HG02763 (cell line): ENCODE results near the gene NXN.
"Not testable (repeated sequence)": the region's sequence is repeated elsewhere in the genome, so short reads cannot be mapped to it uniquely, and the experiment has no call there.

ENCODE experiments used
- ATAC-seq: cut with Tn5 transposase; IDR thresholded peaks from one replicate; pipeline ENCODE4 v1.9.1; 2021; ENCODE audit warnings: mild to moderate bottlenecking, moderate library complexity; ENCODE audit not compliant: unreplicated experiment

The NXN gene

GRCh38 chr17:867896-868489 is 111.6 kb downstream of the NXN start:
- no peak for ATAC-seq

GRCh38 chr17:867238-867637 is 112.3 kb downstream of the NXN start:
- ATAC-seq, result not testable (repeated sequence)

- ATAC-seq, result no peak
These were observed 112.9 kb downstream of the NXN start for GRCh38 chr17:866568-867103.

GRCh38 chr17:864315-864714 is 115.3 kb downstream of the NXN start:
- ATAC-seq, result no peak

- ATAC-seq, result no peak
These were observed 115.7 kb downstream of the NXN start for GRCh38 chr17:863880-864279.

GRCh38 chr17:862582-862981 is 117.0 kb downstream of the NXN start:
- ATAC-seq, result no peak

GRCh38 chr17:861364-861763 is 118.2 kb downstream of the NXN start:
- no peak for ATAC-seq

GRCh38 chr17:860805-861204 is 118.8 kb downstream of the NXN start:
- no peak for ATAC-seq

GRCh38 chr17:859824-860195 is 119.8 kb downstream of the NXN start:
- ATAC-seq, result no peak

GRCh38 chr17:859061-859823 is 120.3 kb downstream of the NXN start:
- no peak for ATAC-seq

GRCh38 chr17:856149-856548 is 123.4 kb downstream of the NXN start:
- ATAC-seq, result no peak

GRCh38 chr17:855569-855968 is 124.0 kb downstream of the NXN start:
- ATAC-seq, result no peak

- not testable (repeated sequence) for ATAC-seq
These were observed 126.7 kb downstream of the NXN start for GRCh38 chr17:852850-853249.

- ATAC-seq, result no peak
These were observed 127.2 kb downstream of the NXN start for GRCh38 chr17:852349-852748.

GRCh38 chr17:851924-852323 is 127.7 kb downstream of the NXN start:
- ATAC-seq, result no peak

GRCh38 chr17:850851-851763 is 128.5 kb downstream of the NXN start:
- no peak for ATAC-seq

GRCh38 chr17:850086-850850 is 129.3 kb downstream of the NXN start:
- no peak for ATAC-seq

- ATAC-seq, result no peak
These were observed 131.2 kb downstream of the NXN start for GRCh38 chr17:848402-848801.

GRCh38 chr17:846901-847843 is 132.4 kb downstream of the NXN start:
- ATAC-seq, result no peak

- no peak for ATAC-seq
These were observed 138.3 kb downstream of the NXN start for GRCh38 chr17:841313-841712.
